BJ (cell line): Measurements from ENCODE around the gene NCOR2. TPM values are rescaled to one million over a fixed set of nuclear protein-coding genes. Genes with fewer than 3 reads are reported as not detected.

ENCODE experiments used
- CTCF ChIA-PET: fragments of 350-600 bp; formaldehyde crosslinking; extraction: SDS; loops from one replicate; lab custom pipeline; 2021; ENCODE audit warnings: antibody characterized with exemption, inconsistent platforms; lab: Yijun Ruan, JAX
- POLR2A ChIA-PET: fragments of 300-600 bp; sonication (Branson Sonifier 250); formaldehyde crosslinking; extraction: SDS; loops from one replicate; lab custom pipeline; 2021; ENCODE audit warnings: antibody characterized with exemption; lab: Charles Lee
- DNase-seq: peaks from one replicate; pipeline ENCODE4 v3.0.0-alpha.2; 2011; ENCODE audit warnings: low read depth
- H3K27me3 ChIP-seq: 2 replicates; pipeline ENCODE4 v1.6.0; 2011; ENCODE audit warnings: low read length; ENCODE audit not compliant: control insufficient read depth, insufficient read depth
- H3K36me3 ChIP-seq: 2 replicates; pipeline ENCODE4 v1.5.1; 2011; ENCODE audit warnings: low read length; ENCODE audit not compliant: control insufficient read depth, insufficient read depth
- H3K4me3 ChIP-seq: 2 replicates; pipeline ENCODE4 v1.5.1; 2011; ENCODE audit warnings: low read depth, mild to moderate bottlenecking, control low read depth, low read length
- polyA plus RNA-seq: library from polyadenylated mRNA; depleted of rRNA; stranded (reverse); fragments of >200 nt; gene quantifications from 2 replicates; pipeline ENCODE4 v1.2.3, GENCODE V29; 2011
- TF ChIP-seq, protein P1 (sequence below): IDR thresholded peaks from 2 replicates; pipeline ENCODE4 v1.5.1; 2011; ENCODE audit warnings: low read depth, mild to moderate bottlenecking, control low read depth, inconsistent platforms, low read length, moderate library complexity; ENCODE audit not compliant: insufficient read depth

Gene NCOR2
- polyA plus RNA-seq, 1 experiment: 8.3 TPM

DNA sequence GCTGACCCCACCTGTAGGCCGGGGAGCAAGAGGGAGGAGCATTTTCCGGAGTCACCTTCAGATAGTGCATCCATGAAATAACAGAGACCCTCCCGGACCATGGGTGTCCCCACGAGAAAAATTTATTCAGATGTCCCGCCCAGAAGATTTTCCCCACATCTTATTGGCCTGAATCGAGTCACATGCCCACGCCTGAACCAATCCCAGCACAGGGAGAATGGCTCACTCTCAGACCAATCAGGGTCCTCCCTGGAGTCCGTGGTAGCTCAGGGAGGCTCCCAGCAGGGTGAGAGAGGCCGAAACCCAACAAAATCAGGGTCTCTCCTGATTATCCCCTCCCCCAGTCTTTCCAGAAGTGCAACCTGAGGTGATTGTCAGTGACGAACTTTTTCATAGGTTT, 16.4 kb upstream of the NCOR2 start:
- POLR2A ChIA-PET: no interaction called here
- TF ChIP-seq, protein P1, sequence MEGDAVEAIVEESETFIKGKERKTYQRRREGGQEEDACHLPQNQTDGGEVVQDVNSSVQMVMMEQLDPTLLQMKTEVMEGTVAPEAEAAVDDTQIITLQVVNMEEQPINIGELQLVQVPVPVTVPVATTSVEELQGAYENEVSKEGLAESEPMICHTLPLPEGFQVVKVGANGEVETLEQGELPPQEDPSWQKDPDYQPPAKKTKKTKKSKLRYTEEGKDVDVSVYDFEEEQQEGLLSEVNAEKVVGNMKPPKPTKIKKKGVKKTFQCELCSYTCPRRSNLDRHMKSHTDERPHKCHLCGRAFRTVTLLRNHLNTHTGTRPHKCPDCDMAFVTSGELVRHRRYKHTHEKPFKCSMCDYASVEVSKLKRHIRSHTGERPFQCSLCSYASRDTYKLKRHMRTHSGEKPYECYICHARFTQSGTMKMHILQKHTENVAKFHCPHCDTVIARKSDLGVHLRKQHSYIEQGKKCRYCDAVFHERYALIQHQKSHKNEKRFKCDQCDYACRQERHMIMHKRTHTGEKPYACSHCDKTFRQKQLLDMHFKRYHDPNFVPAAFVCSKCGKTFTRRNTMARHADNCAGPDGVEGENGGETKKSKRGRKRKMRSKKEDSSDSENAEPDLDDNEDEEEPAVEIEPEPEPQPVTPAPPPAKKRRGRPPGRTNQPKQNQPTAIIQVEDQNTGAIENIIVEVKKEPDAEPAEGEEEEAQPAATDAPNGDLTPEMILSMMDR: no peak

DNA sequence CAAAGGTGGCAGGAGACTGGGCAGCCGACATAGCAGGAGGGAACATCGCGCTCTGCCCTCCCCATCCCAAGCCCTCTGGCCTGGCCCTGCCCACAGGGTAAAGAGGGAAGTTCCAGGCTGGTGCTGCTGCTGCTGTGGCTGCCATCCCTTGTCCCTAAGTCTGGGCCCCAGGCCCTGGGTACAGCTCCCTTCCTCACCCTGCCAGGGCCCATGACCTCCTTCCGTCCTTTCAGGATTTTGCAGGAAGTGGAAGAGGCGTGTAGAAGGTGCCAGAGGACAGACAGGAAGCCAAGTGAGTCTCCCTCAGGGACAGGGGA, 14.7 kb upstream of the NCOR2 start:
- peaks cover 2% of the 10 kb centered on the region; the same call in 1 of the 2 replicates for H3K27me3 ChIP-seq
- no peak overlapping the region for H3K4me3 ChIP-seq
- no peak for DNase-seq
- ChIA-PET CTCF (no interaction called here), POLR2A (no interaction called here)
- TF ChIP-seq, protein P1: no peak
- H3K36me3 ChIP-seq: no peaks in the 10 kb centered on the region

More for the DNA sequence above, 16.4 kb upstream of the NCOR2 start:
- Histone ChIP-seq H3K36me3 (no peaks in the 10 kb centered on the region), H3K4me3 (no peak overlapping the region), H3K27me3 (peaks cover 2% of the 10 kb centered on the region; the same call in 1 of the 2 replicates)
- no peak for DNase-seq
- CTCF ChIA-PET: no interaction called here

DNA sequence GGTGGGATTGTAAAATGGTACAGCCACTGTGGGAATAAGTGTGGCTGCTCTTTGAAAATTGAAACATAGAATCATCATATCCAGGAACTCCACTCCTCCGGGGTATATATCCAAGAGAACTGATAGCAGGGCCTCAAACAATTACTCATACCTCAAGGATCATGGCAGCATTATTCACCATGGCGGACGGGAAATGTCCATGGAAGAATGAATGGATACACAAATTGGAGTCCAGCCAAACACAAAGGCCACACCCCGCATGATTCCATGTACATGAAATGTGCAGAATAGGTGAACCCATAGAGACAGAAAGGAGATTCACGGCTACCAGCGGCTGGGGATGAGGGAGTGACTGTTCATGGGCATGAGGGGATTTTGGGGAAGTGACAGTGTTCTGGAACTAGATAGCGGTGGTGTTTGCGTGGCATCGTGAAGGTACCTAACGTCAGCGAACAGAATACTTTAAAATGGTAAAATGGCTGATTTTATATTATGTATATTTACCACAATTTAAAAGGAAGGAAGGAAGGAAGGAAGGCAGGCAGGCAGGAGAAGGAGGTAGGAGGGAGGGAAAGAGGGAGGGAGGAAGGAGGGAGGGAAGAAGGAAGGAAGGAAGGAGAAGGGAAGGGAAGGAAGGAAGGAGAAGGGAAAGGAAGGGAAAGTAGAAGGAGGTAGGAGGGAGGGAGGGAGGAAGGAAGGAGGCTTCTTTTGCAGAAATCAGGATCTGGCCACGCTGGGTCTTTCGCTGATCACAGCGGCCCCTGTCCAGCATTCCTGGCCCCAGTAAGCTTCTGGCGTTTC, 14.1 kb upstream of the NCOR2 start:
- ChIA-PET CTCF (interaction anchor here (0.8 to 1.0 kb wide), 2 partner anchors 9 to 20 kb away, joined by 3 read pairs; no protein-coding TSS in a partner anchor), POLR2A (no interaction called here)
- TF ChIP-seq, protein P1: no peak
- Histone ChIP-seq H3K27me3 (no peaks in the 10 kb centered on the region), H3K4me3 (no peak overlapping the region), H3K36me3 (no peaks in the 10 kb centered on the region)
- no peak for DNase-seq

DNA sequence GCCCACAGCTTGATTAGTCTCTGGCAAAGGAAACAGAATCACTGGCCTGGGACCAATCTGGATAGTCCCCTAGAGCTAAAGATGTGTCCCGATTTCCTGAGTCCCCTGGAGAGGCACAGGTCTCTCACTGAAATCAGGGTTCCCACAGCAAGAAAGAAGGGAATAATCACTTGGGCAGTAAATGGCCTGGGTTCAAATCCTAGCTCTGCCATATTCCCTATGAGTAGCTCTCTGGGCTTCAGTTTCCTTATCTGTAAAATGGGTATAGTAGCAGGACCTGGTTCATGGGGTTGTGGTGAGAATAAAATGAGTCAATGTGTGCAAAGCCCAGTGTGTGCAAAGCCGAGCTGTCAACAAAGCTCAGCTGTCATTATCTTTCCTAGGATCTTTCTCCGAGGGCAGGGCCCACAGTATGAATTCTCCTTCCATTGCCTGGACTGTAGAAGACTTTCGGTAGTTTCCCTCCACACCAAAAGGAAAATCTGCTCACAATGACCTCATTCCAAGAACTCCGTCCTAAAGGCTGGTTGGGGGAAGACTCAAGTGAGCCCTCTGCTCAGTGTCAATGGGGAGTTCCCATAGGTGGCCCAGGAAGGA, 12.6 kb upstream of the NCOR2 start:
- Histone ChIP-seq H3K27me3 (no peaks in the 10 kb centered on the region; the same call in 1 of the 2 replicates), H3K4me3 (no peak overlapping the region), H3K36me3 (no peaks in the 10 kb centered on the region)
- ChIA-PET CTCF (interaction anchor here (1.0 to 1.4 kb wide), 2 partner anchors 10 to 22 kb away, joined by 3 to 4 read pairs; no protein-coding TSS in a partner anchor), POLR2A (no interaction called here)
- DNase-seq: no peak
- TF ChIP-seq, protein P1: no peak

DNA sequence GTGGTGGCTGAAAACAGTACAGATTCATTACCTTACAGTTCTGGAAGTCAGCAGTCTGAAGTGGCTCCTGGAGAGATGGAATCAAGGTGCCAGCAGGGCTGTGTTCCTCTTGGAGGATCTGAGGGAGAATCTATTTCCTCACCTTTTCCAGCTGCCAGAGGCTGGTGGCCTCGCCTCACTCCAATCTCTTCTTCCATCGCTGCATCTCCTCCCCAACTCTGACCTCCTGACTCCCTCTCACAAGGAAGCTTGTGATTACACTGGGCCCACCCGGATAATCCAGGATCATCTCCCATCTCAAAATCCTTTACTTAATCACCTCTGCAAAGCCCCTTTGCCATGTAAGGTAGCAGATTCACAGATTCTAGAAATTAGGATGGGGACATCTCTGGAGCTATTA, 11.4 kb upstream of the NCOR2 start:
- TF ChIP-seq, protein P1: no peak
- CTCF ChIA-PET: interaction anchor here (1.4 kb wide), 1 partner anchor 9 kb away, joined by 4 read pairs; no protein-coding TSS in a partner anchor
- no peak overlapping the region for H3K4me3 ChIP-seq
- no peaks in the 10 kb centered on the region; the same call in 1 of the 2 replicates for H3K27me3 ChIP-seq
- POLR2A ChIA-PET: no interaction called here
- DNase-seq: no peak
- no peaks in the 10 kb centered on the region for H3K36me3 ChIP-seq
